Fibroblast of mammary gland (primary cell): ENCODE measurements around the gene PTPA.
A peak's percentile ranks its signal among the peaks of the same experiment; 100 is the strongest.

Source experiments
- DNase-seq: peaks from one replicate; pipeline ENCODE4 v3.0.0-alpha.2; 2010; ENCODE audit warnings: low read depth
- H3K4me3 ChIP-seq: 2 replicates; pipeline ENCODE4 v1.5.1; 2011; ENCODE audit warnings: low read depth, mild to moderate bottlenecking, low read length, moderate library complexity; ENCODE audit not compliant: control insufficient read depth
- CTCF ChIP-seq: conservative IDR thresholded peaks from 2 replicates; pipeline ENCODE4 v1.5.1; 2011; ENCODE audit warnings: low read depth, low read length, inconsistent platforms; ENCODE audit not compliant: control insufficient read depth, insufficient read depth

PTPA gene

GRCh38 chr9:129164246-129164930 lies 53.2 kb downstream of the PTPA start:
- no peak for TF ChIP-seq CTCF
- no peak overlapping the region for H3K4me3 ChIP-seq
- peak; percentile 79 for DNase-seq

GRCh38 chr9:129165198-129165597 lies 54.0 kb downstream of the PTPA start:
- DNase-seq = no peak
- no peak overlapping the region for H3K4me3 ChIP-seq
- no peak for TF ChIP-seq CTCF

GRCh38 chr9:129166623-129167557 lies 55.7 kb downstream of the PTPA start:
- DNase-seq = peak; percentile 75
- no peak for TF ChIP-seq CTCF
- peak overlapping the region; percentile 27 for H3K4me3 ChIP-seq

GRCh38 chr9:129170229-129170628 lies 59.0 kb downstream of the PTPA start:
- H3K4me3 ChIP-seq = no peak overlapping the region
- DNase-seq = peak; percentile 43
- TF ChIP-seq CTCF = no peak

GRCh38 chr9:129171993-129172751 lies 61.0 kb downstream of the PTPA start:
- no peak overlapping the region for H3K4me3 ChIP-seq
- TF ChIP-seq CTCF = no peak
- no peak for DNase-seq

GRCh38 chr9:129172816-129173215 lies 61.6 kb downstream of the PTPA start:
- no peak for TF ChIP-seq CTCF
- H3K4me3 ChIP-seq = no peak overlapping the region
- no peak for DNase-seq
